ENCODE measurements around the gene CSH1.
"Not testable (repeated sequence)": the region's sequence is repeated elsewhere in the genome, so short reads cannot be mapped to it uniquely, and the experiment has no call there.

The CSH1 gene

GRCh38 chr17:63896524-63897354, at the start of gene CSH1:
CSH1 (minus strand) TSS chr17:63896574; CDS start chr17:63896511, 63 bp downstream.
- DNase-seq = not testable (repeated sequence)

- no peak for DNase-seq
Measured at GRCh38 chr17:63945784-63946439, 49.5 kb upstream of the CSH1 start.

- DNase-seq = no peak
Measured at GRCh38 chr17:63944736-63945499, 48.5 kb upstream of the CSH1 start.

- DNase-seq = no peak
Measured at GRCh38 chr17:63943745-63944144, 47.4 kb upstream of the CSH1 start.

- no peak for DNase-seq
Measured at GRCh38 chr17:63942309-63942985, 46.1 kb upstream of the CSH1 start.

GRCh38 chr17:63941751-63942150, 45.4 kb upstream of the CSH1 start:
- DNase-seq = no peak

GRCh38 chr17:63941162-63941561, 44.8 kb upstream of the CSH1 start:
- no peak for DNase-seq

GRCh38 chr17:63940584-63940983, 44.2 kb upstream of the CSH1 start:
- DNase-seq = no peak

GRCh38 chr17:63939884-63940283, 43.5 kb upstream of the CSH1 start:
- no peak for DNase-seq

GRCh38 chr17:63939401-63939800, 43.0 kb upstream of the CSH1 start:
- DNase-seq = no peak

- DNase-seq = no peak
Measured at GRCh38 chr17:63937920-63938319, 41.5 kb upstream of the CSH1 start.

- no peak for DNase-seq
Measured at GRCh38 chr17:63937319-63937718, 40.9 kb upstream of the CSH1 start.

- DNase-seq = no peak
Measured at GRCh38 chr17:63934183-63935112, 38.1 kb upstream of the CSH1 start.

- DNase-seq = no peak
Measured at GRCh38 chr17:63933598-63933997, 37.2 kb upstream of the CSH1 start.

GRCh38 chr17:63932721-63933120, 36.3 kb upstream of the CSH1 start:
- no peak for DNase-seq

GRCh38 chr17:63931981-63932561, 35.7 kb upstream of the CSH1 start, which contains the start of gene CD79B:
CD79B (minus strand) TSS chr17:63932331; CDS start chr17:63932261, 70 bp downstream.
- no peak for DNase-seq

GRCh38 chr17:63930951-63931575, 34.7 kb upstream of the CSH1 start:
- DNase-seq = no peak

- no peak for DNase-seq
Measured at GRCh38 chr17:63929860-63930766, 33.7 kb upstream of the CSH1 start.

- DNase-seq = no peak
Measured at GRCh38 chr17:63928966-63929695, 32.8 kb upstream of the CSH1 start.

Data from fibroblast of upper back skin (primary cell).